H1 (cell line): ENCODE results near the gene RPS15.

Source experiments
- CEBPB ChIP-seq: IDR thresholded peaks from 2 replicates; pipeline ENCODE4 v1.6.1; 2012; ENCODE audit warnings: low read depth, low read length
- CREB1 ChIP-seq: IDR thresholded peaks from 2 replicates; pipeline ENCODE4 v1.6.1; 2012; ENCODE audit warnings: inconsistent platforms
- FOSL1 ChIP-seq: IDR thresholded peaks from 2 replicates; pipeline ENCODE4 v1.6.1; 2011; ENCODE audit warnings: mild to moderate bottlenecking, low read depth, low read length, moderate library complexity; ENCODE audit not compliant: insufficient read depth
- HDAC6 ChIP-seq: IDR thresholded peaks from one replicate; pipeline ENCODE4 v1.7.1; 2012; ENCODE audit warnings: low read depth, mild to moderate bottlenecking, inconsistent platforms, low read length, moderate library complexity
- JUN ChIP-seq: IDR thresholded peaks from 2 replicates; pipeline ENCODE4 v1.6.1; 2011; ENCODE audit warnings: low read depth, mild to moderate bottlenecking, improper control_type of control experiment, low read length
- MAX ChIP-seq: IDR thresholded peaks from 2 replicates; pipeline ENCODE4 v1.6.1; 2012; ENCODE audit warnings: inconsistent platforms
- PHF8 ChIP-seq: fragments of 200-600 bp; sonication (generic); conservative IDR thresholded peaks from 2 replicates; pipeline ENCODE4 v1.7.1; 2012; ENCODE audit warnings: low read depth, mild to moderate bottlenecking, inconsistent platforms, low read length, moderate library complexity
- SIN3A ChIP-seq, 2 experiments: IDR thresholded peaks in 1 of 2; conservative IDR thresholded peaks in 1 of 2; 2 replicates each; pipeline ENCODE4 v1.6.1; 2011 to 2012; ENCODE audit warnings: low read length in 2 of 2, improper control_type of control experiment in 1 of 2, low read depth in 1 of 2, mild to moderate bottlenecking in 1 of 2
- TAF1 ChIP-seq: IDR thresholded peaks from 2 replicates; pipeline ENCODE4 v1.6.1; 2011; ENCODE audit warnings: mild to moderate bottlenecking, low read depth, low read length
- TF ChIP-seq, protein P1 (sequence below), 3 experiments: IDR thresholded peaks; 1 replicate in 2 of 3; 2 replicates in 1 of 3; pipeline versions ENCODE4 v1.5.1 to v1.6.1; 2011; ENCODE audit warnings: low read length in 3 of 3, mild to moderate bottlenecking in 3 of 3, inconsistent platforms in 2 of 3, low read depth in 1 of 3, moderate library complexity in 1 of 3; ENCODE audit not compliant: insufficient read depth in 1 of 3; ENCODE audit errors: control extremely low read depth in 1 of 3

DNA sequence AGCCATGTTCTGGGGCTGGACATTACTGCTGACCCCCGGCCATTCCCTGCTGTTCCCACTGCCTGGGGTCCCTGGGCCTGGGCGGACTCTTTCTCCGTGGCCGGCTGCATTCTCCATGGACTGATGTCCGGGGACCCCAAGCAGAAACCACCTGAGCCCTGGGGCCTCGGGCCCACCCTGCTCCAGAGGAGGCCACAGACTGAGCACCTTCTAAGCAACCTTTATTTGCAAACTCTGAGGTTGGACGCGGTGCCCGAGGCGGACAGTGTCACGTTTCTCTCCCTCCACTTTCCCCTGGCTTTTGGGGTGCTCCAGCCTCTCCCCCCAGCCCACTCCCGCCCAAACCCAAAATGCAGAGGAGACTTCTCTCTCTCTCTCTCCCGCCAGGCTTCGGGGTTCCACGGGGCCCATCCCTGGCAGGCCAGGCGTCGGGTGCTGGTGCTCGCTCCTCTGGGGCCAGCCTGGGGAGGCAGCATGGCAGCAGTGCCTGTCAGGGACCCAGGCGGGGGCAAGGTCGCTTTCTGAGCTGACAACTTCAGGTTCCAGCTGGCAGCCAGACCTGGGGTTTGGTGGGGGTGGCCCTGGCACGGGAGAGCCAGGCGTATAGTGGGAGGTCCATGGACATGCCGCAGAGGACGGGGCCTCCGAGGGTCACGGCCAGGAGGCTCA is 43.2 kb downstream of the RPS15 start:
- no peak for TF ChIP-seq HDAC6
- no peak for TF ChIP-seq TAF1
- no peak for TF ChIP-seq SIN3A (conservative IDR thresholded peaks at IDR 0.05 in 1 of 2, IDR thresholded peaks at IDR 0.05 in 1 of 2; ENCODE audit: low read depth in 1 of 2, low read length in 2 of 2)
- TF ChIP-seq JUN, result no peak
- TF ChIP-seq CEBPB, result no peak
- TF ChIP-seq, protein P1, sequence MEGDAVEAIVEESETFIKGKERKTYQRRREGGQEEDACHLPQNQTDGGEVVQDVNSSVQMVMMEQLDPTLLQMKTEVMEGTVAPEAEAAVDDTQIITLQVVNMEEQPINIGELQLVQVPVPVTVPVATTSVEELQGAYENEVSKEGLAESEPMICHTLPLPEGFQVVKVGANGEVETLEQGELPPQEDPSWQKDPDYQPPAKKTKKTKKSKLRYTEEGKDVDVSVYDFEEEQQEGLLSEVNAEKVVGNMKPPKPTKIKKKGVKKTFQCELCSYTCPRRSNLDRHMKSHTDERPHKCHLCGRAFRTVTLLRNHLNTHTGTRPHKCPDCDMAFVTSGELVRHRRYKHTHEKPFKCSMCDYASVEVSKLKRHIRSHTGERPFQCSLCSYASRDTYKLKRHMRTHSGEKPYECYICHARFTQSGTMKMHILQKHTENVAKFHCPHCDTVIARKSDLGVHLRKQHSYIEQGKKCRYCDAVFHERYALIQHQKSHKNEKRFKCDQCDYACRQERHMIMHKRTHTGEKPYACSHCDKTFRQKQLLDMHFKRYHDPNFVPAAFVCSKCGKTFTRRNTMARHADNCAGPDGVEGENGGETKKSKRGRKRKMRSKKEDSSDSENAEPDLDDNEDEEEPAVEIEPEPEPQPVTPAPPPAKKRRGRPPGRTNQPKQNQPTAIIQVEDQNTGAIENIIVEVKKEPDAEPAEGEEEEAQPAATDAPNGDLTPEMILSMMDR (IDR thresholded peaks at IDR 0.05; ENCODE audit: control extremely low read depth in 1 of 3, insufficient read depth in 1 of 3, low read depth in 1 of 3, low read length in 3 of 3), result no peak
- TF ChIP-seq PHF8, result no peak
- no peak for TF ChIP-seq MAX
- TF ChIP-seq FOSL1, result no peak
- no peak for TF ChIP-seq CREB1
